Neural progenitor cell (in vitro differentiated cells): Measurements from ENCODE around the gene MTMR6. TPM values are rescaled to one million over a fixed set of nuclear protein-coding genes. Genes with fewer than 3 reads are reported as not detected.

ENCODE experiments used
- DNase-seq: peaks from one replicate; pipeline ENCODE4 v3.0.0-alpha.2; 2016; ENCODE audit warnings: low spot score
- H2AFZ ChIP-seq: fragments of 200-600 bp; sonication (generic); replicated peaks from 2 replicates; pipeline ENCODE4 v1.6.1; 2016; ENCODE audit warnings: antibody characterized with exemption
- H3F3A ChIP-seq: fragments of 200-600 bp; sonication (generic); 2 replicates; pipeline ENCODE4 v1.6.1; 2016; ENCODE audit warnings: antibody characterized with exemption, low read depth
- H3K27ac ChIP-seq: fragments of 200-600 bp; sonication (generic); 2 replicates; pipeline ENCODE4 v1.5.1; 2016; ENCODE audit warnings: mild to moderate bottlenecking
- H3K27me3 ChIP-seq: fragments of 200-600 bp; sonication (generic); 2 replicates; pipeline ENCODE4 v1.6.1; 2016; ENCODE audit warnings: mild to moderate bottlenecking, moderate library complexity
- H3K36me3 ChIP-seq: fragments of 200-600 bp; sonication (generic); 2 replicates; pipeline ENCODE4 v1.5.1; 2016
- H3K4me1 ChIP-seq: fragments of 200-600 bp; sonication (generic); 2 replicates; pipeline ENCODE4 v1.6.1; 2016; ENCODE audit warnings: mixed run types
- H3K4me2 ChIP-seq: fragments of 200-600 bp; sonication (generic); 2 replicates; pipeline ENCODE4 v1.6.1; 2016
- H3K4me3 ChIP-seq: fragments of 200-600 bp; sonication (generic); 2 replicates; pipeline ENCODE4 v1.5.1; 2016
- H3K79me2 ChIP-seq: fragments of 200-600 bp; sonication (generic); 2 replicates; pipeline ENCODE4 v1.6.1; 2016; ENCODE audit warnings: low read depth
- H3K9ac ChIP-seq: fragments of 200-600 bp; sonication (generic); 2 replicates; pipeline ENCODE4 v1.6.1; 2016
- H3K9me3 ChIP-seq: fragments of 200-600 bp; sonication (generic); 2 replicates; pipeline ENCODE4 v1.5.1; 2016; ENCODE audit warnings: low read depth
- H4K20me1 ChIP-seq: fragments of 200-600 bp; sonication (generic); 2 replicates; pipeline ENCODE4 v1.6.1; 2016; ENCODE audit warnings: low read depth
- H3K27ac Mint-ChIP-seq: 3 replicates; pipeline ENCODE4 v1.8.0; 2021; ENCODE audit warnings: mixed read lengths
- H3K27me3 Mint-ChIP-seq: 2 replicates; pipeline ENCODE4 v1.8.0; 2022; ENCODE audit warnings: low read depth, mild to moderate bottlenecking, inconsistent platforms, moderate library complexity, mixed read lengths; ENCODE audit not compliant: insufficient read depth
- H3K36me3 Mint-ChIP-seq: 3 replicates; pipeline ENCODE4 v1.8.0; 2021; ENCODE audit warnings: mixed read lengths
- H3K4me1 Mint-ChIP-seq: 3 replicates; pipeline ENCODE4 v1.8.0; 2021; ENCODE audit warnings: mixed read lengths
- H3K4me3 Mint-ChIP-seq: 3 replicates; pipeline ENCODE4 v1.8.0; 2021; ENCODE audit warnings: mild to moderate bottlenecking, moderate library complexity, mixed read lengths
- H3K9me3 Mint-ChIP-seq: 3 replicates; pipeline ENCODE4 v1.8.0; 2020; ENCODE audit warnings: mixed read lengths
- CTCF ChIP-seq: fragments of 200-600 bp; sonication (generic); IDR thresholded peaks from 2 replicates; pipeline ENCODE4 v1.5.1; 2017; ENCODE audit warnings: antibody characterized with exemption, mild to moderate bottlenecking
- EZH2 ChIP-seq: fragments of 200-600 bp; sonication (generic); IDR thresholded peaks from 2 replicates; pipeline ENCODE4 v1.6.1; 2017; ENCODE audit warnings: antibody characterized with exemption, mild to moderate bottlenecking, moderate library complexity
- EZH2phosphoT487 ChIP-seq: fragments of 200-600 bp; sonication (generic); IDR thresholded peaks from 2 replicates; pipeline ENCODE4 v1.6.1; 2017; ENCODE audit warnings: antibody characterized with exemption
- total RNA-seq: library from RNA; depleted of rRNA; stranded (reverse); fragments of >200 nt; gene quantifications from 2 replicates; pipeline ENCODE4 v1.2.3, GENCODE V29; 2015; ENCODE audit warnings: low replicate concordance

The MTMR6 gene
- total RNA-seq, 1 donor from 2014 or later, result 19.1 TPM

- peaks cover 15% of the 10 kb centered on the region for H3K36me3 Mint-ChIP-seq
- peaks cover 9% of the 10 kb centered on the region for H3K36me3 ChIP-seq
- peaks cover 10% of the 10 kb centered on the region for H3K4me1 ChIP-seq
- peaks cover 19% of the 10 kb centered on the region for H3K4me1 Mint-ChIP-seq
- no peak within 1 kb of the TSS for H3K27ac ChIP-seq
- H3K9ac ChIP-seq, result peak within 1 kb of the TSS; percentile 71
- peak within 1 kb of the TSS; percentile 94 for H3K27ac Mint-ChIP-seq
- peaks cover 31% of the 10 kb centered on the region for H4K20me1 ChIP-seq
- peak within 1 kb of the TSS; percentile 86 for H2AFZ ChIP-seq
- peak within 1 kb of the TSS; percentile 68 for H3K4me3 ChIP-seq
- TF ChIP-seq EZH2, result peak; percentile 36
- TF ChIP-seq EZH2phosphoT487, result no peak
- no peak for TF ChIP-seq CTCF
- peak within 1 kb of the TSS; percentile 89 for H3K4me2 ChIP-seq
- peak; percentile 83 for DNase-seq
- H3K4me3 Mint-ChIP-seq, result peak within 1 kb of the TSS; percentile 97
- peaks cover 2% of the 10 kb centered on the region for H3K27me3 Mint-ChIP-seq
- H3K9me3 ChIP-seq, result no peaks in the 10 kb centered on the region
- peaks cover 54% of the 10 kb centered on the region for H3K79me2 ChIP-seq
- no peaks in the 10 kb centered on the region for H3F3A ChIP-seq
- no peaks in the 10 kb centered on the region for H3K9me3 Mint-ChIP-seq
- H3K27me3 ChIP-seq, result peaks cover 33% of the 10 kb centered on the region
Measured at GRCh38 chr13:25301347-25302113, 14.2 kb upstream of the MTMR6 start, which contains the start of gene NUP58. Gene NUP58, plus strand, starts transcription at chr13:25301625. Its CDS starts 149 bp downstream, at chr13:25301774.

- Histone ChIP-seq H2AFZ (peak overlapping the region; percentile 86), H3K27me3 (peaks cover 39% of the 10 kb centered on the region), H3K4me2 (peak overlapping the region; percentile 89), H3K4me1 (peaks cover 10% of the 10 kb centered on the region), H3K36me3 (peaks cover 9% of the 10 kb centered on the region), H3K9me3 (no peaks in the 10 kb centered on the region), H3K4me3 (peak overlapping the region; percentile 68), H3K79me2 (peaks cover 48% of the 10 kb centered on the region), H4K20me1 (peaks cover 28% of the 10 kb centered on the region), H3F3A (no peaks in the 10 kb centered on the region), H3K9ac (no peak overlapping the region), H3K27ac (no peak overlapping the region)
- no peak for TF ChIP-seq EZH2
- TF ChIP-seq CTCF, result no peak
- no peak for TF ChIP-seq EZH2phosphoT487
- H3K27me3 Mint-ChIP-seq, result peaks cover 2% of the 10 kb centered on the region
- peak overlapping the region; percentile 94 for H3K27ac Mint-ChIP-seq
- peaks cover 19% of the 10 kb centered on the region for H3K4me1 Mint-ChIP-seq
- peak; percentile 5 for DNase-seq
- peak overlapping the region; percentile 97 for H3K4me3 Mint-ChIP-seq
- H3K9me3 Mint-ChIP-seq, result no peaks in the 10 kb centered on the region
- H3K36me3 Mint-ChIP-seq, result peaks cover 15% of the 10 kb centered on the region
Measured at GRCh38 chr13:25300861-25301346, 13.6 kb upstream of the MTMR6 start.

GRCh38 chr13:25295701-25296100 lies 8.4 kb upstream of the MTMR6 start:
- no peaks in the 10 kb centered on the region for H3K9me3 ChIP-seq
- Mint-ChIP-seq H3K27me3 (peaks cover 2% of the 10 kb centered on the region), H3K36me3 (no peaks in the 10 kb centered on the region), H3K4me3 (no peak overlapping the region), H3K27ac (no peak overlapping the region), H3K4me1 (peaks cover 3% of the 10 kb centered on the region), H3K9me3 (no peaks in the 10 kb centered on the region)
- H3K4me3 ChIP-seq, result no peak overlapping the region
- H3K4me1 ChIP-seq, result no peaks in the 10 kb centered on the region
- peaks cover 59% of the 10 kb centered on the region for H3K27me3 ChIP-seq
- no peaks in the 10 kb centered on the region for H4K20me1 ChIP-seq
- H2AFZ ChIP-seq, result no peak overlapping the region
- H3K79me2 ChIP-seq, result no peaks in the 10 kb centered on the region
- H3K27ac ChIP-seq, result no peak overlapping the region
- no peaks in the 10 kb centered on the region for H3F3A ChIP-seq
- DNase-seq, result no peak
- H3K36me3 ChIP-seq, result no peaks in the 10 kb centered on the region
- H3K9ac ChIP-seq, result no peak overlapping the region
- TF ChIP-seq EZH2phosphoT487 (no peak), EZH2 (no peak), CTCF (no peak)
- no peak overlapping the region for H3K4me2 ChIP-seq
